ENCODE results near the gene ATP2C2. TPM values are rescaled to one million over a fixed set of nuclear protein-coding genes. Genes with fewer than 3 reads are reported as not detected.
A peak's percentile ranks its signal among the peaks of the same experiment; 100 is the strongest.

The ATP2C2 gene
- total and polyA plus RNA-seq, 12 donors: 0.07 to 2.2 (median 0.54) TPM; not detected in 2

- Histone ChIP-seq H3K4me3 (no peak overlapping the region), H3K4me1 (replicated peaks in 1 of 2) (no peaks in the 10 kb centered on the region), H3K27me3 (no peaks in the 10 kb centered on the region), H3K36me3 (replicated peaks in 1 of 2) (no peaks in the 10 kb centered on the region), H3K9me3 (replicated peaks in 1 of 3) (no peaks in the 10 kb centered on the region), H3K27ac (no peak overlapping the region)
- intact Hi-C loops (cut with DNase I): no loop called here
- WGBS, 4 donors: 79 to 100% (median 91%) methylated on average over 2 of the region's 2 CpGs
- no peak for TF ChIP-seq CTCF (IDR thresholded peaks at IDR 0.05)
- TF ChIP-seq POLR2A (IDR thresholded peaks at IDR 0.05): no peak
- DNase-seq: no peak
These were observed 91.2 kb downstream of the ATP2C2 start for GRCh38 chr16:84459533-84459894.

- Histone ChIP-seq H3K9me3 (replicated peaks in 1 of 3) (no peaks in the 10 kb centered on the region), H3K4me3 (no peak overlapping the region), H3K27me3 (no peaks in the 10 kb centered on the region), H3K4me1 (replicated peaks in 1 of 2) (no peaks in the 10 kb centered on the region), H3K36me3 (replicated peaks in 1 of 2) (no peaks in the 10 kb centered on the region), H3K27ac (no peak overlapping the region)
- intact Hi-C loops (cut with DNase I): no loop called here
- DNase-seq: no peak
- WGBS, 4 donors: 70 to 90% (median 85%) methylated on average over 10 to 14 of the region's 14 CpGs
- TF ChIP-seq CTCF (IDR thresholded peaks at IDR 0.05) (no peak), POLR2A (IDR thresholded peaks at IDR 0.05) (no peak)
These were observed 91.6 kb downstream of the ATP2C2 start for GRCh38 chr16:84459941-84460405.

- 69 to 88% (median 83%) methylated on average over 9 to 20 of the region's 20 CpGs for WGBS, 4 donors
- DNase-seq: no peak
These were observed 92.2 kb downstream of the ATP2C2 start for GRCh38 chr16:84460406-84461028.

GRCh38 chr16:84461029-84461412 lies 92.7 kb downstream of the ATP2C2 start:
- H3K36me3 ChIP-seq (replicated peaks in 1 of 2): no peaks in the 10 kb centered on the region
- intact Hi-C loops (cut with DNase I): no loop called here
- WGBS, 4 donors: 82 to 89% (median 87%) methylated on average over 7 to 8 of the region's 8 CpGs

More at GRCh38 chr16:84460406-84461028, 92.2 kb downstream of the ATP2C2 start:
- Histone ChIP-seq H3K27ac (no peak overlapping the region), H3K4me3 (no peak overlapping the region), H3K9me3 (replicated peaks in 1 of 3) (no peaks in the 10 kb centered on the region), H3K36me3 (replicated peaks in 1 of 2) (no peaks in the 10 kb centered on the region), H3K27me3 (no peaks in the 10 kb centered on the region), H3K4me1 (replicated peaks in 1 of 2) (no peaks in the 10 kb centered on the region)
- intact Hi-C loops (cut with DNase I): no loop called here
- no peak for TF ChIP-seq CTCF (IDR thresholded peaks at IDR 0.05)
- no peak for TF ChIP-seq POLR2A (IDR thresholded peaks at IDR 0.05)

More at GRCh38 chr16:84461029-84461412, 92.7 kb downstream of the ATP2C2 start:
- no peaks in the 10 kb centered on the region for H3K4me1 ChIP-seq (replicated peaks in 1 of 2)
- H3K27me3 ChIP-seq: no peaks in the 10 kb centered on the region
- H3K9me3 ChIP-seq (replicated peaks in 1 of 3): no peaks in the 10 kb centered on the region
- H3K27ac ChIP-seq: no peak overlapping the region
- peak in 1 of 7 donors; percentile 13 for DNase-seq
- TF ChIP-seq POLR2A (IDR thresholded peaks at IDR 0.05): no peak
- TF ChIP-seq CTCF (IDR thresholded peaks at IDR 0.05): no peak
- no peak overlapping the region for H3K4me3 ChIP-seq
